GM21367 (cell line): ENCODE measurements around the gene SH3BP1.
"Not testable (repeated sequence)": the region's sequence is repeated elsewhere in the genome, so short reads cannot be mapped to it uniquely, and the experiment has no call there.

Source experiments
- ATAC-seq: cut with Tn5 transposase; IDR thresholded peaks from one replicate; pipeline ENCODE4 v1.9.1; 2021; ENCODE audit not compliant: unreplicated experiment

Gene SH3BP1

DNA sequence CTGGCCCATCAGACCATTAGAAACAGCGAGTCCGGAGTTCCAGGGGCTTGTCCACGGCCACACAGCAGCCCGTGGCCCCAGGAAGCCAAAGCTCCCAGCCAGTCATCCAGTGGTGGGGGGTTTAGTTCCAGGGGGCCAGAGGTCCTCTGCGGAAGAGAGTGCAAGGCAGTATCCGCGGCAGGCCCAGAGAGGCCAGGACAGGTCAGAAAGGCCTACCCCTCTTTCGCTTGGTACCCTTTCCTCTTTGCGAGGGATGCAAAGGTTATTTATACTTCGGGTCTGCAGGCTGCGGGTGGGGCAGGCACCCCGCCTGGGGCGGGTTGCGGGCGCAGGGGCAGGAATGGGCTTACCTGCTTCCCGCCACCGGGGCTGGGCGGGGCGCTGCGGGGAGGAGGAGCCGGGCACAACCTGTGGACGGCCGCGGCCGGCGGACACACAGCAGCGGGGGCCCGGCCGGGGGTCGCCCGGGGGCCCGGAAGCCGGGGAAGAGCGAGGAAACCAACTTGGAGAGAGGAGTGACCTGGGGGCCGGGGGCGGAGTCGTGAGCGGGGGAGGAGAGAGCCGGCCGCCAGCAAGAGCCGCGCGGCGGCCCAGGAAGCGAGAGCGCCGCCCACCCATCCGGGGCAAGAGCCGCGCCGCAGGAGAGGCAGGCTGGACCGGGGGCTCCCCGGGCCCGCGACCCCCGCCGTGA, at the start of gene SH3BP1:
TSS of gene SH3BP1 (plus strand) at position 600 of the 691 bp plus-strand sequence. CDS start 119 bp downstream, outside the sequence.
- ATAC-seq: no peak

GRCh38 chr22:37591081-37591480, 48.4 kb upstream of the SH3BP1 start:
- not testable (repeated sequence) for ATAC-seq

GRCh38 chr22:37591823-37592404, 47.6 kb upstream of the SH3BP1 start:
- no peak for ATAC-seq

- no peak for ATAC-seq
These were observed 45.2 kb upstream of the SH3BP1 start for GRCh38 chr22:37594237-37594636.

DNA sequence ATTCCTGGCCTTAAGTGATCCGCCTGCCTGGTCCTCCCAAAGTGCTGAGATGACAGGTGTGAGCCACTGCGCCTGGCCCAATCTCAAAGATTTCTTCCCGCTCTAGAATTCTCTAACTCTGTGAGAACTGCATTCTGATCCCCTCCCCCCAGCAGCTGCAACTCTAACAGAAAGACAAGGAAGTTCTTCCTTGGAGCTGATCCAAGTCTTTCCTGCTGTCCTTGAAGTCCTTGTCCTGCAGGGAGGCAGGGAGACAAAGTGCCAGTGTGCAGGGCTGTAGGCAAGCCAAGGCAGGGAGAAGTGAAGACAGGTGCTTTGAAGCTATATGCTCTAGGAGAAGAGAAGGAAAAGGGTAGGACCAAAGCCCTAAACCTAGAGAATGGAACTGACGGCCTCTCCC, 40.3 kb upstream of the SH3BP1 start:
- ATAC-seq: no peak

- ATAC-seq: no peak
These were observed 38.3 kb upstream of the SH3BP1 start for GRCh38 chr22:37601203-37601539.

DNA sequence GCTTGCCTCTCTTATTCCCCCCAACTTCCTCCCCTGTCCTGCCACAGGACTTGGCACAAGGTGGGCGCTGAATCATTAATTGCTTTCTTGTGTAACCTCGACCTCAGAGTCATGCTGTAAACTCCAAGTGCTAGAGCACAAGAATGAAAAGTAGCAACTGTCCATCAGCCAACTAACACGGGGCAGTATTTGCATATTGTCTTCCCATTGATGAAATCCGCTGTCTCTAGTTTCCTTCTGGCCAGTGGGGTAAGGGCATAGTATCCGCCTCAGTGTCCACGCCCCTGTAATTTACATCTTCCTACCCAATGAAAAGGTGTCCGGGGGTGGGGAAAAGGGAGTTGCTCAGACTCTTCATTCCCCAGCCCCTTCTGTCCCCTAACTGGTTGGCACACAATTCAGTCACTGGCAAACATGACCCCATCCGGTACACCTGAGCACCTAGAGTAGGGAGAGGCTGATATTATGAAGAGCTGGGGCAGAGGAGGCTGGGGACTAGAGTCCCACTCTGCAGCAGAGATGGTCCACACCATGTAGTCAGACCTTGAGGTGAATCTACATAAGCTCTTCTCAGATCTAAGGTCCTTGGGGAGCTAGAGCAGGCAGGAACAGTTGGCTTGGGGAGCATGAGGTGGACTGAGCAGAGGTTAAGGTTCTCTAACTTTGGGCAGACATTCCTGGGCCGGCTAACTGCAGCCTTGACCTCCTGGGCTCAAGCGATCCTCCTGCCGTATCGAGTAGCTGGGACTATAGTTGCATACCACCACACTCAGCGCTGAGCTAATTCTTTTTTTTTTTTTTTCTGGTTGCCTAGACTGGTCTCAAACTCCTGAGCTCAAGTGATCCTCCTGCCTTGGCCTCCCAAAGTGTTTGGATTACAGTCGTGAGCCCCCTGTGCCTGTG, 37.7 kb upstream of the SH3BP1 start:
- ATAC-seq: no peak

GRCh38 chr22:37602546-37603277, 36.8 kb upstream of the SH3BP1 start:
- not testable (repeated sequence) for ATAC-seq

GRCh38 chr22:37604074-37604473, 35.4 kb upstream of the SH3BP1 start:
- no peak for ATAC-seq

DNA sequence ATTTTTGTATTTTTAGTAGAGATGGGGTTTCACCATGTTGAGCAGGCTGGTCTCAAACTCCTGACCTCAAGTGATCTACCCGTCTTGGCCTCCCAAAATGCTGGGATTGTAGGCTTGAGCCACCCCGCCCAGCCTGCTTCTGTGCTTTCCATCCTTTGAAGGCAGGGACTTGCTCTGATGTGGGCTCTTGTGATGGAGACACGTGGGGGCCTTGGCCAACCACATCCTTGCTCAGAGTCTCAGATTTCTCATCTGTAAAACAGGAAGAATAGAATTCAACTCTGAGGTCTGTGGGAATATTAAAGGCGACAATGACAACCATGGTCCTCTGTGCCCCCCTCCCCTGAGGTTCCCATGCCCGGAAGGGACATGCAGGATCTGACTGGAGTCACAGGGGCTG, 34.6 kb upstream of the SH3BP1 start:
- ATAC-seq: no peak

DNA sequence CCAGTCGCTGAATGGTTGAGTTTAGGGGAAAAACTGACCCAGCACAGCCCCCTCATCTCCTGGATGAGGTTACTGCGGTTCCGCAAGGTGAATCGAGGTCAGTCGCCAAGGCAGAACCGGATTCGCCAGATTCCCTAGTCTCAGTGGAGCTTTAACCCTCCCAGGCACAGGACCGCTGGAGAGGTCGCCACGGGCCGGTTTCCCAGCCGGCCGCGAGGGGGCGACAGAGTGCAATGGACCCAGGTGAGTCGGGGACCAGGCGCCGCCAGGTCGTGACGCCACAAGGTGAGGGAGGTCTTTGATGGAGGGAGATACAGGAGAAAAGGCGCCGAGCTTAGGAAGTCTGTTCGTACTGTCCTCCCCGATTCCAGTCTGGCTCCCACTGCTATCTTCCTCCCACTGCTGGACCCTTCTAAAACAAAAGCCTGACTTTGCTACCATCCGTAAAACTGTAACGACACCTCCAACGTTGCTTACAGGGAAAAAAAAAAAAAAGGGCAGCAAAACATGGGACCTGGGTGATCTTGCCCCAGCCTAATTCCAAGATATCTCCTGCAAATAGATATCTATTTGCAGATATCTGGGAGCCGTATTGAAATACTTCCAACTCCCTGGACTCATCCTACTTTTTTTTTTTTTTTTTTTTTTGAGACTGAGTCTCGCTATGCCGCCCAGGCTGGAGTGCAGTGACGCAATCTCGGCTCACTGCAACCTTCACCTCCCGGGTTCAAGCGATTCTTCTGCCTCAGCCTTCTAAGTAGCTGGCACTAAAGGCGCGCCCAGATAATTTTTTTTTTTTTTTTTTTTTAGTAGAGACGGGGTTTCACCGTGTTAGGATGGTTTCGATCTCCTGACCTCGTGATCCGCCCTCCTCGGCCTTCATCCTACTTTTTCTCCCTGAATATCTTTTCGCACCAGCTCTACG, 32.2 kb upstream of the SH3BP1 start:
- peak; percentile 31 for ATAC-seq

DNA sequence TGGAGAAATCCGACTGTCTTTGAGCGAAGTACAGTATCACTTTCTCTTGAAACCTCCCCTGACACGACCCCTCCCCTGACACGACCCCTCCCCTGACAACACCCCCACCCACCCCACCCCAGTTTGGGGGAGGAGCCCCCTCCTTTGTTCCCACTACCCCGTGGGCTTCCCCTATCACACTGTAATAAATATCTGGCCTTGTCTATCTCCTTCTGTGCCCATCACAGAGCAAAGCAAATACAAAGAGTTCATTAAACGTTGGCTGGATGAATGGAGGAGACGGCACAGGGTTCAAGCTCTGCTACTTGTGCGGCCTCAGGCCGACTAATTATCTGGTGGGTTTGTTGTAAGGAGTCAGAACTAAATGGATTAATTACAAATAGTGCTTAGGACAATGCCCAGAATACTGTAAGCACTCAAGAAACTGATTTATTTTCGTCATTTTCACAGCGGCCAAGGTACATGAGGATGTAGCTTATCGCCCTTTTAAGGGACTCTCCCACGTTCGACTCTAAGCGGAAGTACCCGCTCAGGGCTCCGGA, 31.5 kb upstream of the SH3BP1 start:
- ATAC-seq: no peak

DNA sequence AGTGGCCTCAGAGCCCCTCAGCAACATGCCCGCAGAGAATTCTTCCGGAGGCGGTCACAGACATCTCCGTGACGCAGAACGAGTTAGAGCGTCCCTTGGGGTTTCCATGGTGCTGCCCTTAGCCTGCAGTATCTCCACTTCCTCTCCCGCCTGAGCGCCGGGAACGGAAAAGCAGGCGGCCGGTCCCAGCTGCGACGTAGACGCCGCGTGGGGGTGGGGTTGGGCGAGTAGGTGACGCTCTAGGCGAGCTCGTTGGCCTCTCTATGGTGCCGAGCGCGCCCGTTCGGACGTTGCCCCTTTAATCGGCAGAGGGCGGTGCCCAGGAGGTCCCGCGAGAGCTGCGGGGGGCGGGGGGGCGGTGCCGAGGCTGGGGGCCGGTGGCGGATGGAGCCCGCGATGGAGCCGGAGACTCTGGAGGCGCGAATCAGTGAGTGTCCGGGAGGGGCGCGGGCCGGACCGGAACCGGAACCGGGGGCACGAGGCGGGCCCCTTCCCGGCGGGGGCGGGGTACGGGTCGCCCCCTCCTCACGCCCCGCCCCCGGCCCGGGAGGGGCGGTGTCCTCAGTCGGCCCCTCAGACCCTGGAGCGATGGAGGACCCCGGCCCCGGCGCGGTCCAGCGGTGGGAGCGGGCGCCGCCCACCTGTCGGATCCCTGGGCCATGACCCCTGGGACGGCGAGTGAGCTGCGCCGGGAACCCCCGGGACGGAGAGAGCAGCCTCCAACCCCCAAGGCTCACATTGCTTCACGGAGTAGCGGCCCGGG, 30.8 kb upstream of the SH3BP1 start, which contains the start of gene GGA1:
TSS of gene GGA1 (plus strand) at position 358 of the 763 bp plus-strand sequence. CDS start at position 385, 27 bp downstream.
- ATAC-seq: peak; percentile 65

DNA sequence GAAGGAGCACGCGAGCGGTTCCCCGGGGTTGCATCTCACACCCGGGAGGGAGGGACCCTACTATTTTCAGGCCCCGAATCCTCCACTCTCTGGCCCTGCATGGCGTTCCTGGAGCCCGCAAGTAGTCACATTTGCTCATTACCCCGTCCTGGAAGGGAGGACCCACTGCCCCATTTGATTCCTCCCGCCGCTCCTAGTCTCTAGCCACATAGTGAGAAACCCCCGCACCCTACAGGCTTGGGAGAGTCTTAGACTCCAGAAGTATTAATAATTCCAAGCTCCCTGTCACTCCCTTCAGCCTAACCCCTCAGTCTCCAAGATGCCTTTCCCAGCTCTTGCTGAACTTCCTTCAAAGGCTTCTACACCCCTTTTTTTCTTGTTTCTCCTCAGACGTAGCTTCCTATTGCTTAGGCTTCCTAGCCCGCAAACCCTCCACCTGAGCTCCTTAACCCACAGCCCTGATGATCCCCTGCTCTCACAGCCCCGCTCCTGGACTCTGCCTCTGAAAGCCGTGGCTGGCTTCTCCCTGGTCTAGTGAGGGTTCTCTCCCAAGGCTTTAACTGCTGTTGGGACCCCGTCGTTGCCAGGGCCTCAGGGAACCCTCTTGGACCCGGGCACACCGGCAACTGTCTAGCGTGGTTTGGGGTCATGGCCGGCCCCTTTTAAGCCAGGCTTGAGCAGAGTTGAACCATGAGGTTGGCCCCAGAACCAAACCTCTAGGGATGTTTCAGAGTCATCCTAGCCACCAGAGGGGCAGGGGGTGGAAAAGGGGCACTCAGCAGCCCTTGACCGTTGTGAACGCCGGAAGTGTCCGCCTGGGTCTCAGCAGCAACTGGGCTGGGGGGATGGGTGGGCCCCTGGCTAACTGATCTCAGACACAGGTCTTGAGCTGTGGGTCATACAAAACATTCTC, 30.0 kb upstream of the SH3BP1 start:
- no peak for ATAC-seq

DNA sequence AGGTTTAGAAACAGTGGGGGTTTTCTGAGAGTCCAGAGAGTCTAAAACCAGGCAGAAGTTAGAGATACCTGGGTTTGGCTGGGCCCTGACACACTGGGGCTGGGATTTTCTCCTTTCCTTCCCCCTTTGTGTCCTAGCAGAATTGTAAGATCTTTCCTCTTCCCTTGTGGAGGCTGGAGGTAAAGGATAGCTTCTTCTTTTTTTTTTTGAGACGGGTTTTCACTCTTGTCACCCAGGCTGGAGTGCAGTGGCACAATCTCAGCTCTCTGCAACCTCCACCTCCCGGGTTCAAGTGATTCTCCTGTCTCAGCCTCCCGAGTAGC, 29.4 kb upstream of the SH3BP1 start:
- ATAC-seq: not testable (repeated sequence)

DNA sequence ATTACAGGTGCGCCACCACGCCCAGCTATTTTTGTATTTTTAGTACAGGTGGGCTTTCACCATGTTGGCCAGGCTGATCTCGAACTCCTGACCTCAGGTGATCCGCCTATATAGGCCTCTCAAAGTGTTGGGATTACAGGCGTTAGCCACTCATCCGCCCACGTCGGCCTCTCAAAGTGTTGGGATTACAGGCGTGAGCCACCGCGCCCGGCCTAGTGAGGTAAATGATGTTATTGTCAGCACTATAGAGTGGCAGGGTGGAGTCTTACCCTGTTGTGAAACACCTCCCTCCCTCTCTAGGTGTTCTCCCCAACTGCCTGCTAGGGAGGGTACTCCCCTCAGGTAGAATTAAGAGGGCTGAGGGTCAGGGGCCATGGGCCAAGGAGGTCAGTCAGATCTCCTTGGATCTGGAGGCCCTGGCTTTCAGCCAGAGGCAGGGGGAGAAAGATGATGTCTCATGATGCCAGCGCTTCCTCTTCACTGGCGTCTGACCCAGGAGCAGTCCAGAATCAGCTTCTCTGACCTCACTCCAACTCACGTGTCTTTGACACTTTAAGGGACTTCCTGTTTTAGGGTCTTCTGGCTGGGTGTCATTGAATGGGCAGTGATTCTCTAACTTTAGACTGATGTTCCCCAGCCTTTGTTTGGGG, 28.9 kb upstream of the SH3BP1 start:
- ATAC-seq: no peak

- no peak for ATAC-seq
These were observed 28.3 kb upstream of the SH3BP1 start for GRCh38 chr22:37611207-37611606.
